GM18873 (cell line): ENCODE measurements around the gene AKIRIN2.
"Not testable (repeated sequence)": the region's sequence is repeated elsewhere in the genome, so short reads cannot be mapped to it uniquely, and the experiment has no call there.

Source experiments
- ATAC-seq: cut with Tn5 transposase; IDR thresholded peaks from one replicate; pipeline ENCODE4 v1.9.1; 2021; ENCODE audit warnings: mild to moderate bottlenecking, moderate library complexity, moderate number of reproducible peaks; ENCODE audit not compliant: unreplicated experiment, low FRiP score

AKIRIN2 gene

GRCh38 chr6:87718662-87719433, 16.8 kb upstream of the AKIRIN2 start:
- ATAC-seq = no peak

- no peak for ATAC-seq
Measured at GRCh38 chr6:87716928-87717614, 15.0 kb upstream of the AKIRIN2 start.

- ATAC-seq = peak; percentile 49
Measured at GRCh38 chr6:87714093-87714842, 12.2 kb upstream of the AKIRIN2 start.

- not testable (repeated sequence) for ATAC-seq
Measured at GRCh38 chr6:87712713-87713112, 10.7 kb upstream of the AKIRIN2 start.

- no peak for ATAC-seq
Measured at GRCh38 chr6:87710090-87710489, 8.1 kb upstream of the AKIRIN2 start.

GRCh38 chr6:87708581-87709427, 6.8 kb upstream of the AKIRIN2 start:
- not testable (repeated sequence) for ATAC-seq

- ATAC-seq = no peak
Measured at GRCh38 chr6:87706187-87706966, 4.3 kb upstream of the AKIRIN2 start.

GRCh38 chr6:87705070-87705691, 3.1 kb upstream of the AKIRIN2 start:
- ATAC-seq = peak; percentile 68

- not testable (repeated sequence) for ATAC-seq
Measured at GRCh38 chr6:87703039-87703438, 1.0 kb upstream of the AKIRIN2 start.

- ATAC-seq = peak; percentile 12
Measured at GRCh38 chr6:87702589-87702945, 534 bp upstream of the AKIRIN2 start.

GRCh38 chr6:87701344-87701675, 723 bp downstream of the AKIRIN2 start:
- no peak for ATAC-seq

- ATAC-seq = no peak
Measured at GRCh38 chr6:87700397-87701343, 1.4 kb downstream of the AKIRIN2 start.

- no peak for ATAC-seq
Measured at GRCh38 chr6:87699576-87699975, 2.5 kb downstream of the AKIRIN2 start.

GRCh38 chr6:87698547-87699006, 3.5 kb downstream of the AKIRIN2 start:
- no peak for ATAC-seq

- ATAC-seq = no peak
Measured at GRCh38 chr6:87697581-87698546, 4.2 kb downstream of the AKIRIN2 start.

- not testable (repeated sequence) for ATAC-seq
Measured at GRCh38 chr6:87696817-87697216, 5.2 kb downstream of the AKIRIN2 start.

GRCh38 chr6:87692086-87692485, 9.9 kb downstream of the AKIRIN2 start:
- ATAC-seq = no peak
